Endodermal cell (in vitro differentiated cells): Measurements from ENCODE around the gene TBC1D32. TPM values are rescaled to one million over a fixed set of nuclear protein-coding genes. Genes with fewer than 3 reads are reported as not detected.

ENCODE experiments used
- DNase-seq: peaks from one replicate; pipeline ENCODE4 v3.0.0-alpha.2; 2017
- H3K27ac ChIP-seq: 2 replicates; pipeline ENCODE4 v1.5.1; 2013; ENCODE audit warnings: mild to moderate bottlenecking, low read depth, low read length, moderate library complexity
- H3K27me3 ChIP-seq: 2 replicates; pipeline ENCODE4 v1.6.1; 2013; ENCODE audit warnings: mild to moderate bottlenecking, low read length, moderate library complexity; ENCODE audit not compliant: insufficient read depth, control insufficient read depth, poor library complexity, severe bottlenecking
- H3K36me3 ChIP-seq: 2 replicates; pipeline ENCODE4 v1.7.0; 2013; ENCODE audit warnings: mild to moderate bottlenecking, low read length, moderate library complexity; ENCODE audit not compliant: control insufficient read depth, insufficient read depth
- H3K4me1 ChIP-seq: one replicate; pipeline ENCODE4 v1.7.0; 2013; ENCODE audit warnings: low read length; ENCODE audit not compliant: control insufficient read depth, insufficient read depth
- H3K4me3 ChIP-seq: 2 replicates; pipeline ENCODE4 v1.5.1; 2013; ENCODE audit warnings: mild to moderate bottlenecking, low read length, moderate library complexity
- H3K9ac ChIP-seq: 2 replicates; pipeline ENCODE4 v1.6.1; 2013; ENCODE audit warnings: mild to moderate bottlenecking, low read length, moderate library complexity; ENCODE audit not compliant: poor library complexity, severe bottlenecking; ENCODE audit errors: extremely low read depth
- H3K9me3 ChIP-seq: 2 replicates; pipeline ENCODE4 v1.6.1; 2013; ENCODE audit warnings: mild to moderate bottlenecking, low read length, moderate library complexity; ENCODE audit not compliant: control insufficient read depth
- H3K27ac Mint-ChIP-seq: 2 replicates; pipeline ENCODE4 v1.8.0; 2020; ENCODE audit warnings: mixed read lengths
- H3K27me3 Mint-ChIP-seq: 2 replicates; pipeline ENCODE4 v1.8.0; 2021; ENCODE audit warnings: mild to moderate bottlenecking, mixed read lengths; ENCODE audit not compliant: insufficient read depth
- H3K36me3 Mint-ChIP-seq: 2 replicates; pipeline ENCODE4 v1.8.0; 2020; ENCODE audit warnings: low read depth, mixed read lengths
- H3K4me1 Mint-ChIP-seq: 2 replicates; pipeline ENCODE4 v1.8.0; 2020; ENCODE audit warnings: mixed read lengths
- H3K4me3 Mint-ChIP-seq: 2 replicates; pipeline ENCODE4 v1.8.0; 2020; ENCODE audit warnings: mild to moderate bottlenecking, moderate library complexity, mixed read lengths
- H3K9me3 Mint-ChIP-seq: 2 replicates; pipeline ENCODE4 v1.8.0; 2020; ENCODE audit warnings: mild to moderate bottlenecking, mixed read lengths
- WGBS, 2 experiments: methylation state at CpG; one replicate each; pipeline versions ENCODE4 v1.1.5 to v1.1.7; 2013; ENCODE audit warnings: missing lambda C conversion rate in 2 of 2, mixed read lengths in 1 of 2; ENCODE audit not compliant: insufficient coverage in 1 of 2, insufficient read length in 1 of 2; 5-methylcytosine and 5-hydroxymethylcytosine counted together
- total RNA-seq, 2 donors: library from RNA; stranded (reverse); fragmentation: NEBNext Ultra II Directional in 1 of 2; extraction: Animal tissue kit (Norgen Biotek cat#: 25700) in 1 of 2; gene quantifications; 2 replicates in 1 of 2; 3 replicates in 1 of 2; pipeline ENCODE4 v1.2.1, GENCODE V29; 2021
- TF ChIP-seq, protein P1 (sequence below): fragments of 200-600 bp; sonication (generic); conservative IDR thresholded peaks from 2 replicates; pipeline ENCODE4 v1.5.0; 2021; ENCODE audit warnings: antibody characterized with exemption, mild to moderate bottlenecking

Gene TBC1D32
- total RNA-seq, 2 donors from 2014 or later: 16.5 to 21.4 TPM

DNA sequence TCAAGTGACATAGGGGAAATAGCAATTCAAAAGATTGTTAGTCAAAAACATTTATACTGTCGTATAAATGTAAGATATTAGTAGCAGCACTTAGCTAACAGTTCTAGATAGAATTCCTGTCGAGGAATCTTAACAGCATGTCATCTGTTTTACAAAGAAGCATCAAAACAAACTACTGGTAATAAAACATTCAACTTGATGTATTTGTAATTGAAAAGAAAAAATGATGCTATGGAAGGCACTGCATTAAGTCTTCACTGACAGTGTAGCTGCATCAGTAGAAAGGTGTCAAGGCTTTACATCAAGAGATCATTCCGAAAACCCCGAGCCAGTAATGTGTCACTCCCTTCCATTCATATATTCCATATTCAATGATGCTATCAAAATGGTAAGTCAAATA is 223.5 kb downstream of the TBC1D32 start:
- no peaks in the 10 kb centered on the region for H3K36me3 ChIP-seq
- H3K9ac ChIP-seq: no peak overlapping the region
- no peak for DNase-seq
- no peak overlapping the region for H3K27ac Mint-ChIP-seq
- no peak overlapping the region for H3K4me3 Mint-ChIP-seq
- no peaks in the 10 kb centered on the region for H3K36me3 Mint-ChIP-seq
- H3K27me3 Mint-ChIP-seq: no peaks in the 10 kb centered on the region
- no peaks in the 10 kb centered on the region for H3K9me3 ChIP-seq
- no peaks in the 10 kb centered on the region for H3K4me1 Mint-ChIP-seq
- no peak overlapping the region for H3K4me3 ChIP-seq
- no peaks in the 10 kb centered on the region for H3K27me3 ChIP-seq
- TF ChIP-seq, protein P1, sequence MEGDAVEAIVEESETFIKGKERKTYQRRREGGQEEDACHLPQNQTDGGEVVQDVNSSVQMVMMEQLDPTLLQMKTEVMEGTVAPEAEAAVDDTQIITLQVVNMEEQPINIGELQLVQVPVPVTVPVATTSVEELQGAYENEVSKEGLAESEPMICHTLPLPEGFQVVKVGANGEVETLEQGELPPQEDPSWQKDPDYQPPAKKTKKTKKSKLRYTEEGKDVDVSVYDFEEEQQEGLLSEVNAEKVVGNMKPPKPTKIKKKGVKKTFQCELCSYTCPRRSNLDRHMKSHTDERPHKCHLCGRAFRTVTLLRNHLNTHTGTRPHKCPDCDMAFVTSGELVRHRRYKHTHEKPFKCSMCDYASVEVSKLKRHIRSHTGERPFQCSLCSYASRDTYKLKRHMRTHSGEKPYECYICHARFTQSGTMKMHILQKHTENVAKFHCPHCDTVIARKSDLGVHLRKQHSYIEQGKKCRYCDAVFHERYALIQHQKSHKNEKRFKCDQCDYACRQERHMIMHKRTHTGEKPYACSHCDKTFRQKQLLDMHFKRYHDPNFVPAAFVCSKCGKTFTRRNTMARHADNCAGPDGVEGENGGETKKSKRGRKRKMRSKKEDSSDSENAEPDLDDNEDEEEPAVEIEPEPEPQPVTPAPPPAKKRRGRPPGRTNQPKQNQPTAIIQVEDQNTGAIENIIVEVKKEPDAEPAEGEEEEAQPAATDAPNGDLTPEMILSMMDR: no peak
- H3K4me1 ChIP-seq: no peaks in the 10 kb centered on the region
- 95 to 100% methylated on average over 3 to 4 of the region's 4 CpGs for WGBS, 2 experiments
- no peaks in the 10 kb centered on the region for H3K9me3 Mint-ChIP-seq
- H3K27ac ChIP-seq: no peak overlapping the region

DNA sequence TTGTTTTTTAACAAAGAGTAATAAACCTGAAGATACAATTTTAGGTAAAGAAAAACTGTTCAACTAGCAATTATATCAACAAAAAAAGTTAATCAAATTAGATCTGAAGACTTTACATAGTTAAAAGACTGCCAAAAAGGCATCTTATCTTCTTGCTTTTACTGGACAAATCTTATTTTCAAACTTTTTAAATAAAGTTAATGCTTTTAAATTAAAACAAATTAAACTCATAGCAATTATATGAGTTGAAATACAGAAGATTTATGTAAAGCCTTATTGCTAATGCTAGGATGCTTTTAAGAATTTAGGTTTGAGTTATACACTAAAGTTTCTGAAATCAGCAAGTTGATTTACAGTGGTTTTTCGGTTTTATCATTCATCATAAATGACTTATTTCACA is 227.3 kb downstream of the TBC1D32 start:
- WGBS, 2 experiments: no CpG with 5 or more reads among the region's 1 CpG
- no peaks in the 10 kb centered on the region for H3K4me1 ChIP-seq
- peaks cover 6% of the 10 kb centered on the region for H3K36me3 Mint-ChIP-seq

DNA sequence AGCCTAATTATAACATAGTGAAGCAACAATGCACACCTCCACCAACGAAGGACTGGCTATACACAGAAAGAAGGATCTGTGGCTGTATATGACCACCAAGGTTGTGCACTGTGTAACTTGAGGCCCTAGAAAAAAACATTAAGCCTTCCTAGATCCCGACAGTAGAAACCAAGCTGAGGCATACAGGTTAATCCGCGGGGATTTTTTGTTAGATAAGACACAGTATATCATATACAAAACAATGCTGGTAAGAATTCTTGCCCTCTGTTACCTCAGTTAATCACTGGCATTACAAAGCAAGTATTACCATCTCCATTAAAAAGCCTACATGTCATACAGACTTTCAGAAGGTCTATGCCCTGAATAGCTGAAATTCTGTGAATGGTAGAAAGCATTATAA is 228.8 kb downstream of the TBC1D32 start:
- no peak overlapping the region for H3K9ac ChIP-seq
- no peak overlapping the region for H3K27ac Mint-ChIP-seq
- no peaks in the 10 kb centered on the region for H3K4me1 ChIP-seq
- H3K4me3 ChIP-seq: no peak overlapping the region
- peaks cover 7% of the 10 kb centered on the region for H3K36me3 Mint-ChIP-seq
- H3K4me3 Mint-ChIP-seq: no peak overlapping the region
- no peak overlapping the region for H3K27ac ChIP-seq
- DNase-seq: no peak
- 46% methylated on average over 4 of the region's 4 CpGs; no CpG with 5 or more reads in 1 of the 2 experiments for WGBS, 2 experiments
- TF ChIP-seq, protein P1: no peak
- H3K36me3 ChIP-seq: no peaks in the 10 kb centered on the region
- H3K9me3 Mint-ChIP-seq: peaks cover 14% of the 10 kb centered on the region
- H3K4me1 Mint-ChIP-seq: no peaks in the 10 kb centered on the region
- no peaks in the 10 kb centered on the region for H3K27me3 ChIP-seq
- H3K9me3 ChIP-seq: no peaks in the 10 kb centered on the region
- no peaks in the 10 kb centered on the region for H3K27me3 Mint-ChIP-seq

More for the DNA sequence above, 227.3 kb downstream of the TBC1D32 start:
- Mint-ChIP-seq H3K4me3 (no peak overlapping the region), H3K9me3 (peaks cover 11% of the 10 kb centered on the region), H3K27me3 (no peaks in the 10 kb centered on the region), H3K27ac (no peak overlapping the region), H3K4me1 (no peaks in the 10 kb centered on the region)
- Histone ChIP-seq H3K36me3 (no peaks in the 10 kb centered on the region), H3K9me3 (no peaks in the 10 kb centered on the region), H3K4me3 (no peak overlapping the region), H3K27ac (no peak overlapping the region), H3K27me3 (no peaks in the 10 kb centered on the region), H3K9ac (no peak overlapping the region)
- TF ChIP-seq, protein P1: no peak
- DNase-seq: no peak
